ENCODE results near the gene NLRP13. TPM values are rescaled to one million over a fixed set of nuclear protein-coding genes. Genes with fewer than 3 reads are reported as not detected.
"Not testable (repeated sequence)": the region's sequence is repeated elsewhere in the genome, so short reads cannot be mapped to it uniquely, and the experiment has no call there.

NLRP13 gene
- total RNA-seq, 1 donor from 2014 or later, result not detected

DNA sequence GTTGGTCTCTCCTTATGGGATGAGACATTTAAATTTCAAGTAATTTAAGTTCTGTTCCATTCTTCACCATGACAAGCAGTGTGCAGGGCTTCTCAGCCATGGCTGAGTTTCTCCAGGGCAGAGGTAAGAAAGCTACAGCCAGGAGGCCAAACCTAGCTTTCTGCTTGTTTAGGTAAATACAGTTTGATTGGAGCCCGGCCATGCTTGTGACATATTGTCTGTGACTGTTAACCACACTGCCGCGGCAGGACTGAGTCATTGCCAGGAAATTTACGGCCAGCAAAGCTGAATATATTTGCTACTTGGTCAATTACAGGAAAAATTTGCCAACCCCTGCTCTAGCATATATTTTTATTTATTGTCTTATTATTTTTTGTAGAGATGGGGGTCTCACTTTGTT lies 26.2 kb upstream of the NLRP13 start:
- FAIRE-seq, result no peak
- H3K4me3 ChIP-seq (ENCODE audit: insufficient read depth, low read depth, low read length), result no peak overlapping the region
- H3K4me1 Mint-ChIP-seq (ENCODE audit: low read depth, unreplicated experiment), result no peaks in the 10 kb centered on the region
- no peak overlapping the region for H3K4me2 ChIP-seq (ENCODE audit: low read length)
- no peaks in the 10 kb centered on the region for H3K36me3 Mint-ChIP-seq (ENCODE audit: low read depth, unreplicated experiment)
- peaks cover 10% of the 10 kb centered on the region for H3K9me3 ChIP-seq (ENCODE audit: insufficient read depth, low read depth, low read length)
- H3K27me3 Mint-ChIP-seq (ENCODE audit: low read depth, unreplicated experiment), result no peaks in the 10 kb centered on the region
- no peak overlapping the region for H2AFZ ChIP-seq (ENCODE audit: low read depth, low read length)
- H3K27ac ChIP-seq (ENCODE audit: low read depth, low read length), result no peak overlapping the region
- TF ChIP-seq, protein P1, sequence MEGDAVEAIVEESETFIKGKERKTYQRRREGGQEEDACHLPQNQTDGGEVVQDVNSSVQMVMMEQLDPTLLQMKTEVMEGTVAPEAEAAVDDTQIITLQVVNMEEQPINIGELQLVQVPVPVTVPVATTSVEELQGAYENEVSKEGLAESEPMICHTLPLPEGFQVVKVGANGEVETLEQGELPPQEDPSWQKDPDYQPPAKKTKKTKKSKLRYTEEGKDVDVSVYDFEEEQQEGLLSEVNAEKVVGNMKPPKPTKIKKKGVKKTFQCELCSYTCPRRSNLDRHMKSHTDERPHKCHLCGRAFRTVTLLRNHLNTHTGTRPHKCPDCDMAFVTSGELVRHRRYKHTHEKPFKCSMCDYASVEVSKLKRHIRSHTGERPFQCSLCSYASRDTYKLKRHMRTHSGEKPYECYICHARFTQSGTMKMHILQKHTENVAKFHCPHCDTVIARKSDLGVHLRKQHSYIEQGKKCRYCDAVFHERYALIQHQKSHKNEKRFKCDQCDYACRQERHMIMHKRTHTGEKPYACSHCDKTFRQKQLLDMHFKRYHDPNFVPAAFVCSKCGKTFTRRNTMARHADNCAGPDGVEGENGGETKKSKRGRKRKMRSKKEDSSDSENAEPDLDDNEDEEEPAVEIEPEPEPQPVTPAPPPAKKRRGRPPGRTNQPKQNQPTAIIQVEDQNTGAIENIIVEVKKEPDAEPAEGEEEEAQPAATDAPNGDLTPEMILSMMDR (IDR thresholded peaks at IDR 0.05; ENCODE audit: insufficient read depth, low read depth, low read length), result no peak
- no peak for TF ChIP-seq EZH2 (IDR thresholded peaks at IDR 0.05; ENCODE audit: insufficient read depth, low read length)
- no peaks in the 10 kb centered on the region for H3K4me1 ChIP-seq (ENCODE audit: insufficient read depth, low read length)
- no peak for DNase-seq (ENCODE audit: low read depth)
- H3K9ac ChIP-seq (ENCODE audit: low read length), result no peak overlapping the region
- no peaks in the 10 kb centered on the region for H4K20me1 ChIP-seq (ENCODE audit: insufficient read depth, low read length)
- H3K27me3 ChIP-seq (ENCODE audit: insufficient read depth, low read length), result no peaks in the 10 kb centered on the region
- no peaks in the 10 kb centered on the region for H3K79me2 ChIP-seq (ENCODE audit: insufficient read depth, low read length)
- peaks cover 16% of the 10 kb centered on the region for H3K9me3 Mint-ChIP-seq (ENCODE audit: unreplicated experiment)
- H3K27ac Mint-ChIP-seq (ENCODE audit: unreplicated experiment), result no peak overlapping the region
- no peak overlapping the region for H3K4me3 Mint-ChIP-seq (ENCODE audit: unreplicated experiment)
- no peaks in the 10 kb centered on the region for H3K36me3 ChIP-seq (ENCODE audit: insufficient read depth, low read length)

GRCh38 chr19:55956431-55956830 lies 24.3 kb upstream of the NLRP13 start:
- FAIRE-seq, result no peak
- peaks cover 16% of the 10 kb centered on the region for H3K9me3 Mint-ChIP-seq (ENCODE audit: unreplicated experiment)

GRCh38 chr19:55950566-55950965 lies 18.4 kb upstream of the NLRP13 start:
- not testable (repeated sequence) for H3K4me3 Mint-ChIP-seq (ENCODE audit: unreplicated experiment); FAIRE-seq

More at GRCh38 chr19:55956431-55956830, 24.3 kb upstream of the NLRP13 start:
- H4K20me1 ChIP-seq (ENCODE audit: insufficient read depth, low read length), result no peaks in the 10 kb centered on the region
- no peak overlapping the region for H3K4me2 ChIP-seq (ENCODE audit: low read length)
- no peaks in the 10 kb centered on the region for H3K36me3 ChIP-seq (ENCODE audit: insufficient read depth, low read length)
- no peaks in the 10 kb centered on the region for H3K27me3 ChIP-seq (ENCODE audit: insufficient read depth, low read length)
- peaks cover 14% of the 10 kb centered on the region for H3K9me3 ChIP-seq (ENCODE audit: insufficient read depth, low read depth, low read length)
- no peak for TF ChIP-seq EZH2 (IDR thresholded peaks at IDR 0.05; ENCODE audit: insufficient read depth, low read length)
- TF ChIP-seq, protein P1 (IDR thresholded peaks at IDR 0.05; ENCODE audit: insufficient read depth, low read depth, low read length), result no peak
- no peak overlapping the region for H3K27ac Mint-ChIP-seq (ENCODE audit: unreplicated experiment)
- H3K4me3 Mint-ChIP-seq (ENCODE audit: unreplicated experiment), result no peak overlapping the region
- H3K27me3 Mint-ChIP-seq (ENCODE audit: low read depth, unreplicated experiment), result no peaks in the 10 kb centered on the region
- H3K4me3 ChIP-seq (ENCODE audit: insufficient read depth, low read depth, low read length), result no peak overlapping the region
- H3K9ac ChIP-seq (ENCODE audit: low read length), result no peak overlapping the region
- H3K27ac ChIP-seq (ENCODE audit: low read depth, low read length), result no peak overlapping the region
- H2AFZ ChIP-seq (ENCODE audit: low read depth, low read length), result no peak overlapping the region
- no peak for DNase-seq (ENCODE audit: low read depth)
- H3K36me3 Mint-ChIP-seq (ENCODE audit: low read depth, unreplicated experiment), result no peaks in the 10 kb centered on the region
- H3K4me1 ChIP-seq (ENCODE audit: insufficient read depth, low read length), result no peaks in the 10 kb centered on the region
- H3K4me1 Mint-ChIP-seq (ENCODE audit: low read depth, unreplicated experiment), result no peaks in the 10 kb centered on the region
- H3K79me2 ChIP-seq (ENCODE audit: insufficient read depth, low read length), result no peaks in the 10 kb centered on the region

More at GRCh38 chr19:55950566-55950965, 18.4 kb upstream of the NLRP13 start:
- H3K27me3 Mint-ChIP-seq (ENCODE audit: low read depth, unreplicated experiment); H3K9ac ChIP-seq (ENCODE audit: low read length); DNase-seq (ENCODE audit: low read depth); H3K79me2 ChIP-seq (ENCODE audit: insufficient read depth, low read length); H3K4me2 ChIP-seq (ENCODE audit: low read length); H3K27me3 ChIP-seq (ENCODE audit: insufficient read depth, low read length); H3K4me3 ChIP-seq (ENCODE audit: insufficient read depth, low read depth, low read length); H2AFZ ChIP-seq (ENCODE audit: low read depth, low read length); H3K36me3 Mint-ChIP-seq (ENCODE audit: low read depth, unreplicated experiment); H3K36me3 ChIP-seq (ENCODE audit: insufficient read depth, low read length); H3K4me1 ChIP-seq (ENCODE audit: insufficient read depth, low read length); H3K27ac ChIP-seq (ENCODE audit: low read depth, low read length); H4K20me1 ChIP-seq (ENCODE audit: insufficient read depth, low read length); H3K4me1 Mint-ChIP-seq (ENCODE audit: low read depth, unreplicated experiment); H3K27ac Mint-ChIP-seq (ENCODE audit: unreplicated experiment): not testable (repeated sequence)
- peaks cover 16% of the 10 kb centered on the region for H3K9me3 Mint-ChIP-seq (ENCODE audit: unreplicated experiment)
- peaks cover 14% of the 10 kb centered on the region for H3K9me3 ChIP-seq (ENCODE audit: insufficient read depth, low read depth, low read length)
